ENCODE results near the gene RANBP3L.

DNA sequence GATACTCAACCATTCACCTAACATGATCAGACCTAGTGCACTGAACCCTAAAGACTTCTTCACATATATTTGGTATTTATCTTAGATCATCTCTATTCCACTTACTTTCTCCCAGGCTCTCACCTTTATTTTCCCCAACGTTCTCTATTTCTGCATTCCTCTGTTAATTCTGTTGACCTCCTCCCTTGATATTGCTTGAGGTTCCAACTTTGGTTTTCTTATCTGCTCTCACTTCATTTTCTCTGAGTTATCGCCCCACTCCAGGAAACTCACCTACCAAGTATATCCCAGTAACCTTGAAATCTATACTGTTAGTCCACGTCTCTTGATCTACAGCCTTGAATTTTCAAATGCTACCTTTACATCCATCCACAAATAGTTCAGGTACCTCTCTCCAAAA lies 69.2 kb downstream of the RANBP3L start:
- TF ChIP-seq, protein P1, sequence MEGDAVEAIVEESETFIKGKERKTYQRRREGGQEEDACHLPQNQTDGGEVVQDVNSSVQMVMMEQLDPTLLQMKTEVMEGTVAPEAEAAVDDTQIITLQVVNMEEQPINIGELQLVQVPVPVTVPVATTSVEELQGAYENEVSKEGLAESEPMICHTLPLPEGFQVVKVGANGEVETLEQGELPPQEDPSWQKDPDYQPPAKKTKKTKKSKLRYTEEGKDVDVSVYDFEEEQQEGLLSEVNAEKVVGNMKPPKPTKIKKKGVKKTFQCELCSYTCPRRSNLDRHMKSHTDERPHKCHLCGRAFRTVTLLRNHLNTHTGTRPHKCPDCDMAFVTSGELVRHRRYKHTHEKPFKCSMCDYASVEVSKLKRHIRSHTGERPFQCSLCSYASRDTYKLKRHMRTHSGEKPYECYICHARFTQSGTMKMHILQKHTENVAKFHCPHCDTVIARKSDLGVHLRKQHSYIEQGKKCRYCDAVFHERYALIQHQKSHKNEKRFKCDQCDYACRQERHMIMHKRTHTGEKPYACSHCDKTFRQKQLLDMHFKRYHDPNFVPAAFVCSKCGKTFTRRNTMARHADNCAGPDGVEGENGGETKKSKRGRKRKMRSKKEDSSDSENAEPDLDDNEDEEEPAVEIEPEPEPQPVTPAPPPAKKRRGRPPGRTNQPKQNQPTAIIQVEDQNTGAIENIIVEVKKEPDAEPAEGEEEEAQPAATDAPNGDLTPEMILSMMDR (IDR thresholded peaks at IDR 0.05), result no peak
- TF ChIP-seq POLR2A (IDR thresholded peaks at IDR 0.05) (no peak), POLR2AphosphoS5 (IDR thresholded peaks at IDR 0.05) (no peak)

All from prostate gland (tissue), 2 donors.